Esophagus squamous epithelium (tissue), 5 donors: Measurements from ENCODE around the gene ZNF385A. TPM values are rescaled to one million over a fixed set of nuclear protein-coding genes. Genes with fewer than 3 reads are reported as not detected.
A peak's percentile ranks its signal among the peaks of the same experiment; 100 is the strongest.

ENCODE experiments used
- DNase-seq: peaks from one replicate; lab custom pipeline; 2025; lab: John Stamatoyannopoulos, UW
- H3K27ac ChIP-seq, 4 donors: fragments of 200-600 bp; sonication (generic); one replicate each; pipeline ENCODE4 v1.5.1; 2016 to 2019; ENCODE audit warnings: mild to moderate bottlenecking in 1 of 4
- H3K27me3 ChIP-seq, 4 donors: fragments of 200-600 bp; sonication (generic); 1 replicate in 3 of 4; 2 replicates in 1 of 4; pipeline versions ENCODE4 v1.5.1 to v1.6.0; 2017 to 2021; ENCODE audit warnings: antibody characterized with exemption in 1 of 4
- H3K36me3 ChIP-seq, 3 donors: fragments of 200-600 bp; sonication (generic); one replicate each; pipeline ENCODE4 v1.5.1; 2016 to 2019
- H3K4me1 ChIP-seq, 3 donors: fragments of 200-600 bp; sonication (generic); one replicate each; pipeline ENCODE4 v1.5.1; 2017 to 2019
- H3K4me3 ChIP-seq, 4 donors: fragments of 200-600 bp; sonication (generic); 1 replicate in 3 of 4; 2 replicates in 1 of 4; pipeline ENCODE4 v1.5.1; 2016 to 2019; ENCODE audit warnings: mild to moderate bottlenecking in 2 of 4, moderate library complexity in 1 of 4
- H3K9me3 ChIP-seq, 3 donors: fragments of 200-600 bp; sonication (generic); one replicate each; pipeline ENCODE4 v1.5.1; 2016 to 2019
- POLR2A ChIP-seq, 4 donors: fragments of 450-650 bp; IDR thresholded peaks; one replicate each; pipeline ENCODE4 v1.6.1; 2017; ENCODE audit warnings: antibody characterized with exemption in 4 of 4, mild to moderate bottlenecking in 4 of 4, moderate library complexity in 3 of 4
- WGBS, 2 donors: methylation state at CpG; one replicate each; pipeline ENCODE4 v1.1.5; 2018; 5-methylcytosine and 5-hydroxymethylcytosine counted together
- intact Hi-C: fragments of 100-400 bp; cut with DNase I; formaldehyde crosslinking; loops from one replicate; pipeline ENCODE4 v1.15.0; 2022
- total RNA-seq, 4 donors: library from RNA; depleted of rRNA; stranded (reverse); fragments of >200 nt; gene quantifications; one replicate each; pipeline ENCODE4 v1.1.0, GENCODE V29; 2016
- TF ChIP-seq, protein P1 (sequence below), 6 experiments: fragments of 450-650 bp in 4 of 6; fragments of 200-600 bp in 2 of 6; sonication (generic) in 2 of 6; IDR thresholded peaks; one replicate each; pipeline ENCODE4 v1.5.1; 2016 to 2019; ENCODE audit warnings: antibody characterized with exemption in 6 of 6, mild to moderate bottlenecking in 4 of 6, moderate library complexity in 4 of 6
- donor health status: DM: yes; HTN: yes; CAD: no.

The ZNF385A gene
- total RNA-seq, 4 donors from 2014 or later = 25.2 to 106 (median 37.8) TPM

DNA sequence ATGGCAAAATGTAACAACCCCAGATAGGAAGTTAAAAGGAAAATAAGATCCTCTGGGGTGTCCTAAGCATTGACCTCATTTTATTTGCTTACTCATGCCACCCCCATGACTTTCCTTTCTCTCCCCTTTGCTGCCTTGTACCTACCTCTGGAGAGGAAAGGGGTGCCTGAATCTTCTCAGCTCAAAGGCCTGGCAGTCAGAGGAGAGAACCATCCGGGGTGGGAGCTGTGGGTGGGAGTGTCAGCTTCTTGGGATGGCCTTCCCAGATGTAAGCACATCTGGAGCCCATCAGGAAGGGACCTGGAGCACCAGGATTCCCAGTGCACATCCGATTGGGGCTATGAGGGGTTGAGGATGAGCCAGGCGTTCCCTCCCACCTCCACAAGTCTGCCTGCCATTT, 39.7 kb upstream of the ZNF385A start:
- no peak for DNase-seq
- Histone ChIP-seq H3K36me3 (no peaks in the 10 kb centered on the region), H3K9me3 (no peaks in the 10 kb centered on the region), H3K4me3 (no peak overlapping the region), H3K4me1 (peaks cover 21 to 95% (median 35%) of the 10 kb centered on the region in 3 donors), H3K27me3 (peaks cover 0 to 89% (median 0%) of the 10 kb centered on the region in 4 donors), H3K27ac (peak overlapping the region in 3 of 4 donors; percentile 72 to 95 (median 92))
- 57 to 74% methylated on average over 2 to 3 of the region's 3 CpGs for WGBS, 2 donors
- intact Hi-C loops = no loop called here
- TF ChIP-seq, protein P1, sequence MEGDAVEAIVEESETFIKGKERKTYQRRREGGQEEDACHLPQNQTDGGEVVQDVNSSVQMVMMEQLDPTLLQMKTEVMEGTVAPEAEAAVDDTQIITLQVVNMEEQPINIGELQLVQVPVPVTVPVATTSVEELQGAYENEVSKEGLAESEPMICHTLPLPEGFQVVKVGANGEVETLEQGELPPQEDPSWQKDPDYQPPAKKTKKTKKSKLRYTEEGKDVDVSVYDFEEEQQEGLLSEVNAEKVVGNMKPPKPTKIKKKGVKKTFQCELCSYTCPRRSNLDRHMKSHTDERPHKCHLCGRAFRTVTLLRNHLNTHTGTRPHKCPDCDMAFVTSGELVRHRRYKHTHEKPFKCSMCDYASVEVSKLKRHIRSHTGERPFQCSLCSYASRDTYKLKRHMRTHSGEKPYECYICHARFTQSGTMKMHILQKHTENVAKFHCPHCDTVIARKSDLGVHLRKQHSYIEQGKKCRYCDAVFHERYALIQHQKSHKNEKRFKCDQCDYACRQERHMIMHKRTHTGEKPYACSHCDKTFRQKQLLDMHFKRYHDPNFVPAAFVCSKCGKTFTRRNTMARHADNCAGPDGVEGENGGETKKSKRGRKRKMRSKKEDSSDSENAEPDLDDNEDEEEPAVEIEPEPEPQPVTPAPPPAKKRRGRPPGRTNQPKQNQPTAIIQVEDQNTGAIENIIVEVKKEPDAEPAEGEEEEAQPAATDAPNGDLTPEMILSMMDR (IDR thresholded peaks at IDR 0.05) = no peak
- TF ChIP-seq POLR2A (IDR thresholded peaks at IDR 0.05) = no peak

DNA sequence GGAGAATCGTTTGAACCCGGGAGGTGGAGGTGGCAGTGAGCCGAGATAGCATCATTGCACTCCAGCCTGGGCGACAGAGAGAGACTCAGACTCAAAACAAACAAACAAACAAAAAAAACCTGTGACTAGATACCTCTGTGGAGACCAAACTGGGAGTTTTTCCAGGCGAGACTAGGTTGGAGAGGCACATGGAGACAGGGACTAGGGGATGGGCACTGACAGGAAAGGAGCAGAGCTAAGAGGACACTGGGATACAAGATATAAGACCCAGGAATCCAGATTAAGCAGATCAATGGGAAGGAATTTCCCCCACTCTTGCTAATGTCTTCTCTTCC, 39.2 kb upstream of the ZNF385A start:
- Histone ChIP-seq H3K4me3 (no peak overlapping the region), H3K9me3 (no peaks in the 10 kb centered on the region), H3K27ac (peak overlapping the region in 3 of 4 donors; percentile 92 to 96 (median 95)), H3K36me3 (no peaks in the 10 kb centered on the region), H3K27me3 (peaks cover 0 to 90% (median 0%) of the 10 kb centered on the region in 4 donors), H3K4me1 (peaks cover 17 to 95% (median 30%) of the 10 kb centered on the region in 3 donors)
- no peak for TF ChIP-seq POLR2A (IDR thresholded peaks at IDR 0.05)
- TF ChIP-seq, protein P1 (IDR thresholded peaks at IDR 0.05) = no peak
- WGBS, 2 donors = 56 to 57% methylated on average over 5 of the region's 5 CpGs
- intact Hi-C loops = no loop called here
- DNase-seq = no peak

DNA sequence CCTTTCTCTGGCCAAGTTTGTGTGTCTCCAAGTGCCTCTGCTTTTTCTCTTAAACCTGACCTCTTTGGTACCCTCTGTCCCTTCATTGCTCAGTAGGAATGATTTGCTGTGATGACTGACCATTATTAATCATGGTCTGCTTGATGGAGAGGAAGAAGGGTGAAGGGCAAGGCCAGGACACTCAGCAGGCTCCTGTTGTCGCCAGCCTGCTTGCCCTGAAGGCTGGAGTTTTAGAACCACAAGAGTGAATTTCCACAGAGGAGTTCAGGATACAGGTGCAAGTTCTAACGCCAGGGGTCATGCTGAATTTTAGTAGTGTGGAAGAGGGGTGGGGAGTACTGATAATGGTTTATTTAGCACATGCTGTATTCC, 37.3 kb upstream of the ZNF385A start:
- peaks cover 10 to 95% (median 23%) of the 10 kb centered on the region in 3 donors for H3K4me1 ChIP-seq
- peak overlapping the region in 1 of 4 donors; percentile 95 for H3K4me3 ChIP-seq
- TF ChIP-seq, protein P1 (IDR thresholded peaks at IDR 0.05) = no peak
- TF ChIP-seq POLR2A (IDR thresholded peaks at IDR 0.05) = no peak
- H3K36me3 ChIP-seq = no peaks in the 10 kb centered on the region
- DNase-seq = no peak
- WGBS, 2 donors = 41 to 83% methylated on average over 2 of the region's 2 CpGs
- no peaks in the 10 kb centered on the region for H3K9me3 ChIP-seq
- intact Hi-C loops = no loop called here
- peaks cover 0 to 82% (median 0%) of the 10 kb centered on the region in 4 donors for H3K27me3 ChIP-seq
- peak overlapping the region; percentile 45 to 96 (median 94) for H3K27ac ChIP-seq

DNA sequence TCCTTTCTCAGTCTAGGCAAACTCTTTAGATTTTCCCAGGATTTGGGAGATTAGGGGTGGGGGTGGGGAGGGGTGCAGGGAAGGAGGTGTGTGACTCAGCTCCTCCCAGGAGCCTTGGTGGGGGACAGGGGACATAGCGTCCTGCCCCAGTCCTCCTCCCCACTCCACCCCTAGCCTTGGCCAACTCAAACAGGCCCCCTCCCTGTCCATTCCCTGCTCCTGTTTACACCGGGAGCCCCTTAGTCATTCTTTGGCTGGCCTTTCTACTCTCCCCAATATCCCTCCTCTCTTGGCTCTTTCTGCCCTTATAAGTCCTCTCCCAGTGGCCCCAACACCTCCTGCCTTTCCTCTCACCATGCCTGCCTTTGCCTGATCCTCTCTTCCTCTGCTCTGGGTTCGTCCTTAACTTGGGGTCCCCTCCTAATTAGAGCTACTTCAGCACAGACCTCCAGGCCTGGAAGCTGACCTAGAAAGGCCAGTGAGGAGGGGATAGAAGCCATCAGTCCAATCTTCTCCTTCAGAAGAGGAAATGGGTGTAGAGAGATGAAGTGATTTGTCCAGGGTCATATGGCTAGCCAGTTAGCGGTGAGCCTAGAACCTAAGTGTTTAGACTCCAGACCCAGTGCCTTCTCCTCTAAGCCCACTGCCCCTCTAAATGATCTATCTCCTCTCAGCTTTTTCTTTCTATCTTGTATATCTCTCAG, 36.8 kb upstream of the ZNF385A start:
- H3K27ac ChIP-seq = peak overlapping the region; percentile 85 to 96 (median 94)
- no peaks in the 10 kb centered on the region for H3K9me3 ChIP-seq
- TF ChIP-seq, protein P1 (IDR thresholded peaks at IDR 0.05) = no peak
- TF ChIP-seq POLR2A (IDR thresholded peaks at IDR 0.05) = no peak
- no peaks in the 10 kb centered on the region for H3K36me3 ChIP-seq
- intact Hi-C loops = no loop called here
- WGBS, 2 donors = 55 to 58% methylated on average over 3 to 4 of the region's 4 CpGs
- H3K27me3 ChIP-seq = peaks cover 0 to 77% (median 0%) of the 10 kb centered on the region in 4 donors
- peaks cover 6 to 93% (median 23%) of the 10 kb centered on the region in 3 donors for H3K4me1 ChIP-seq
- peak overlapping the region in 2 of 4 donors; percentile 85 to 95 for H3K4me3 ChIP-seq
- DNase-seq = no peak

DNA sequence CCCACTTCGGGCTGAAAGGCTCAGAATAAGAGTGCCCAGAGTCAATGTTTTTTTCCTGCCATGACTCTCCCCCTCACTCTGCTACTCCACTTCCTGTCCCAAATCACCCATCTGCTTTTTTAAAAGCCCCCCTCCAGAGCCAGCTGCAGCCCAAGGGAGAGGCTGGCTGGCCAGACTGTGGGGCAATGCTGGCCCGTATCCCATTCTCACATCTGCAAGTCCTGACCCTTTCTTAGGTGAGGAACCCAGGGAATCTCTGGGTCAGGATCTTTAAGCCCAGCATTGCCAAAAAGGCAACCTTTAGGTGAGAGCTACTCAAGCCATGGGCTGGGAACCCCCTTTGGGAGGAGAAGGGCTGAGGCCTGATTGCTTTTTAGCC, 36.2 kb upstream of the ZNF385A start:
- H3K27ac ChIP-seq = peak overlapping the region; percentile 85 to 96 (median 94)
- DNase-seq = no peak
- H3K9me3 ChIP-seq = no peaks in the 10 kb centered on the region
- H3K27me3 ChIP-seq = peaks cover 0 to 71% (median 0%) of the 10 kb centered on the region in 4 donors
- TF ChIP-seq, protein P1 (IDR thresholded peaks at IDR 0.05) = no peak
- no peak for TF ChIP-seq POLR2A (IDR thresholded peaks at IDR 0.05)
- H3K4me3 ChIP-seq = peak overlapping the region in 3 of 4 donors; percentile 66 to 95 (median 85)
- H3K4me1 ChIP-seq = peaks cover 6 to 93% (median 23%) of the 10 kb centered on the region in 3 donors
- 51 to 56% methylated on average over 2 of the region's 2 CpGs for WGBS, 2 donors
- intact Hi-C loops = no loop called here
- no peaks in the 10 kb centered on the region for H3K36me3 ChIP-seq
